HTR-8/SVneo (cell line): ENCODE data around the gene TWF1.
"Not testable (repeated sequence)": the region's sequence is repeated elsewhere in the genome, so short reads cannot be mapped to it uniquely, and the experiment has no call there.

Experiments
- DNase-seq: peaks from one replicate; pipeline ENCODE4 v3.0.0; 2011; ENCODE audit warnings: low spot score, mixed read lengths; ENCODE audit not compliant: insufficient read length
- FAIRE-seq: peaks from 2 replicates; lab custom pipeline; 2011; peaks lifted over from hg19 to GRCh38; lab: Jason Lieb, UNC

Gene TWF1

GRCh38 chr12:43805860-43806736, at the start of gene TWF1:
TSS of gene TWF1 (minus strand) at chr12:43806317. CDS start at chr12:43806245, 72 bp downstream.
- DNase-seq: peak; percentile 74
- peak; percentile 73 for FAIRE-seq

- no peak for FAIRE-seq
- no peak for DNase-seq
Measured at GRCh38 chr12:43852744-43853143, 46.6 kb upstream of the TWF1 start.

- FAIRE-seq (no peak), DNase-seq (no peak)
Measured at GRCh38 chr12:43848786-43849185, 42.7 kb upstream of the TWF1 start.

DNA sequence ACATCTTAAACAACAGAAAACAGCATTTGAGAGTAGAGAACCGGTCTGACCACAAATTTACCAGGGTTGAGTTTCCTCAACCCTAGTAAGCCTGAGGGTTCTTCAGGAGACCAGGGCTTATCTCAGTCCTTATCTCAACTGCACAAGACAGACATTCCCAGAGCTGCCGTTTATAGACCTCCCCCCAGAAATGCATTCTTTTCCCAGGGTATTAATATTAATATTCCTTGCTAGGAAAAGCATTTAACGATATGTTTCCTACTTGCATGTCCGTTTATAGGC, 42.0 kb upstream of the TWF1 start:
- no peak for DNase-seq
- FAIRE-seq: no peak

GRCh38 chr12:43847425-43848225, 41.5 kb upstream of the TWF1 start:
- FAIRE-seq, DNase-seq: not testable (repeated sequence)

DNA sequence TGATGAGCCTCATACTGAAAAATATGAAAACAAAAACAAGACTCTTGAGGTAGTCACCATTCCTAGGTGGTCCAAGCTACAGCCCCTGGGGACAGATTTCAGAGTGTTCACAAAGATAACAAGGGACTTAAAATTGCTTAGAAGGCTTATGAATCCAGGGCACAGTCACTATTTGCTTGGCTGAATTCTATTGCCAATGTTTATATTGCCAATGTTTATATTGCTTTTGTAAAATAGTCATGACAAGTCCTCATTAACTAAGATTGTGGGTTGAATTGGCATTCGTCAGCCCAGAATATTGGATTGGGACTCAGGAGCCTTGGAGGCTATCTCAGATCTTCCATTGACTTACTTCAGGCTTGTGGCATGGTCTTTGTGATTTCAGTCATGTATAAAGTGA, 36.1 kb upstream of the TWF1 start:
- FAIRE-seq: no peak
- no peak for DNase-seq

DNA sequence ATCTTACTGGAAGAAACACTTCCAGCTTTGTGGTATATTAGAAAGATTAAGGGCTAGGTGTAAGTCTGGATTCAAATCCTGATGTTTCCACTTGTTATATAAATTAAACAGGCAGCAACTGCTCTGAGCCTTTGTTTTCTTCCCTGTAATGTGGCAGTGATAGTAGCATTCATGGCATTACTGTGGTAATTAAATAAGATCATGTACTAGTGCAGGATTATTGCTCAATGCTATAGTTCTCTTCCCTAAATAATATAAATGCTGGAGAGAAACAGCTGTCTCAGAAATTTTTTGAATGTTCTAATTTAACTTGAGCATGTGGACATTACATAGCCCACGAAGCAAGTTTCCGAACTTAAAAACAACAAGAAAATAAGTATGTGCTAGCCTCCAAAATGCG, 35.1 kb upstream of the TWF1 start:
- DNase-seq (no peak), FAIRE-seq (no peak)

GRCh38 chr12:43840338-43840737, 34.2 kb upstream of the TWF1 start:
- FAIRE-seq: no peak
- DNase-seq: no peak

- no peak for DNase-seq
- FAIRE-seq: no peak
Measured at GRCh38 chr12:43836475-43836989, 30.4 kb upstream of the TWF1 start.

DNA sequence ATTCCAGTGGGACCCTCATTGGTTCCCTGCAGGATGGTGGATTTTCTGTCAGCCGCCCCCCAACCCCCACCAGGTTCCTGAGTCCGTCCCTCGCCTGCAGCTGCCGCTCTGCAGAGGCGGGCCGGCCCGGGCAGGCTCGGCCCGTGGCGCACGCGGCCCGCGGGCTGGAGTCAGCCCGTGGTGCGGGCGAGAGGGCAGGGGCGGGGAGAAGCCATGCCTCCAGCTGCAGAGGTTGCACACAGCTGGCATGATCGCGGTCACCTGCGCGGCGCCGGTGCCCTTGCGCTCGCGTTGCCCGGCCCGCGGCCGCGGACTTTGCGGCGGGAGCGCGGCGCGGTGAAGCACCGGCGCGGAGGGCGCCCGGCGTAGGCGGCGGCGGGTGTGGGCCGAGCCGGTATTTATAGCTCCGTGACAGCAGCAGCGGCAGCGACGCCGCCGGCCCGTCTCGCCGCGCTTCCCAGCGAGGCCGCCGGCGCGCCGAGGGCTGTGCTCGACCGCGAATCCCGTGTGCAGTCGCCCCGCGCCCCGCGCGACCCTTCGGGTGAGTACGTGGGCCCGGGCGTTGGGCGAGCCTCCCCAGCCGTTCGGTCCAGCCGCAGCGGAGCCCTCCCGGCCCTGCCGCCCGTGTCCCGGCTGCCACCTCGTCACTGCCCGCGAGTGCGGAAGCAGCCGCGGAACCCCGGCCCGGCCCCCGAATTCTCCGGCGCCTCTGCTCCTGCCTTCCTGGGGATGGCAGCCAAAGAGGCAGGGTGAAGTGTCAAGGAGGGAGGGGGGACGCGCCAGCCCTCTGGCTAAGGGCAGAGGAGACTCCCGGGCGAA, 29.7 kb upstream of the TWF1 start, which contains the start of gene TMEM117:
Gene TMEM117 (plus strand): TSS at position 426 of the 819 bp plus-strand sequence.
- DNase-seq (peak; percentile 42), FAIRE-seq (peak; percentile 13)

DNA sequence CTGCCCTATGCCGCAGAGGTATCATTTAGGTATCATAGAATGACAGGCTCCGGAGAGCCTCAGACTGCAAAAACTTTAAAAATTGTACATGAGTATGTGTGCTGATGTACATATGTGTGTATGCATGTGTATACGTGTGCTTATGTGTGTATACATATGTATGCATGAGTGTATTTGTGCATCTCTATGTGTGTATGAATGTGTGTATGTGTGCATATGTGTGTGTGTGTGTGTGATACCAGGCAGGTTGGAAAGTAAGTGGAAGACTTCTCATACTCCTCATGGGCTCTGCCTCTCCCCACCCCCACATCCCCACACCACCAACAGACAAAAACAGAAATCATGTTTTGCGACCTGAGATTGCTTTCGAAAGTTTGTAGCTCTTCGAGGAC, 29.1 kb upstream of the TWF1 start:
- no peak for FAIRE-seq
- DNase-seq: no peak

DNA sequence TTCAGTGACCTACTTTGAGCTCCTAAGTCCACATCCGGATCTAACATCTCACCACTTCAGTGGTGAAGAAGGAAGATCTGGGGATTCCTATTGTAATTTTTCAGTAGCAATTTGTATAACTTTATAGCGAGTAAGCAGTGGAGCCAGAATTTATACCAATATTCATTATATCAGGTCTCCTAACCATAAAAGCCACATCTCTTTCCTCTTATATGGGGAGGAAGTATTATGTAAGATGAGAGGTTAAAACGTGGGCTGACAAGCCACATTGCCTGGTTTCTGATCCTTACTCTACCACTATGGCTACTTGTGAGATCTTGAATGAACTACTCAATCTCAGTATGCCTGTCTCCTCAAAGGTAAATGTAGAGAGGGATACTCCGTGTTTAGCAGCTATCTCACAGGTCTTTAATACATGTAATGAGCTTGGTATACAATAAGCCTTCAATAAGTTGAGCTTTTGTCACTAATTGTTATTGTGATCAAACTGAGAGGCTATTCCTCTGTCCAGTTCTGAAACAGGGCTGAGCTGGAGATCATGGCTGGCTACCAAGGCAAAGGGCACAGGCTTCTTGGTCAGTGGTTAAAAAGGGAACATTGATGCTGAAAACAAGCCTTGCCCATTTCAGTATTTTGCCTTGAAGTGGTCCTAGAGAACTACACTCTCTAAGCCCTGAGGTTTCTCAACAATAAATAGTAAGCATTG, 26.5 kb upstream of the TWF1 start:
- no peak for DNase-seq
- no peak for FAIRE-seq

- DNase-seq (no peak), FAIRE-seq (no peak)
Measured at GRCh38 chr12:43827093-43827492, 21.0 kb upstream of the TWF1 start.

GRCh38 chr12:43826681-43827080, 20.6 kb upstream of the TWF1 start:
- DNase-seq (no peak), FAIRE-seq (no peak)

- DNase-seq (no peak), FAIRE-seq (no peak)
Measured at GRCh38 chr12:43824207-43824775, 18.2 kb upstream of the TWF1 start.

GRCh38 chr12:43816168-43816567, 10.1 kb upstream of the TWF1 start:
- DNase-seq (no peak), FAIRE-seq (no peak)

DNA sequence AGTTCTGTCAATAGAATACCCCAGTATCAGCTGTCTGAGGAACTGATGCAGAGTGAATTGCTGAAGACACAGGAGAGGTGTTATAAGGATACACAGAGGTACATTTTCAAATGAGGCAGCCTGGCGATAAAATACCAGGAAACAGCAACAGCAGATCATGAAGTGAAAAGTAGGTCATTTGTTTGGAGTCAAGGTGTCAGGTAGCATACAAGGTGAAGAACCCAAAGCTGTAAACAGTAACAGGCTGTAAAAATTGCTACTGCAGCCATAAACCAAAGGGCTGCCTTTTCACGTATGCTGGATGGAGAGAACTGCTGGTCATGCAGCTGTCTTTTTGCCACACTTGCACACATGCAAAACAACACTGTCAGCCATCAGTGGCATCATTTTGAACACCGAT, 9.3 kb upstream of the TWF1 start:
- no peak for DNase-seq
- FAIRE-seq: no peak

- DNase-seq (no peak), FAIRE-seq (no peak)
Measured at GRCh38 chr12:43812926-43813325, 6.8 kb upstream of the TWF1 start.

GRCh38 chr12:43812057-43812456, 5.9 kb upstream of the TWF1 start:
- FAIRE-seq (no peak), DNase-seq (no peak)
